Liver (tissue), 9 donors: ENCODE measurements around the gene ERC2. TPM values are rescaled to one million over a fixed set of nuclear protein-coding genes. Genes with fewer than 3 reads are reported as not detected.

Experiments
- DNase-seq: peaks from one replicate; pipeline ENCODE4 v3.0.0-alpha.2; 2017; ENCODE audit warnings: low spot score
- H3K27ac ChIP-seq, 2 donors: one replicate each; pipeline ENCODE4 v1.7.0; 2013; ENCODE audit warnings: inconsistent platforms in 2 of 2, low read length in 2 of 2, control low read depth in 1 of 2, low read depth in 1 of 2, mild to moderate bottlenecking in 1 of 2
- H3K27me3 ChIP-seq, 4 donors: one replicate each; pipeline versions ENCODE4 v1.6.1 to v1.7.0; 2013; ENCODE audit warnings: low read length in 3 of 4, inconsistent platforms in 1 of 4, mild to moderate bottlenecking in 1 of 4, moderate library complexity in 1 of 4; ENCODE audit not compliant: control insufficient read depth in 4 of 4, insufficient read depth in 4 of 4
- H3K36me3 ChIP-seq, 4 donors: one replicate each; pipeline versions ENCODE4 v1.6.1 to v1.7.0; 2013; ENCODE audit warnings: low read length in 3 of 4, mild to moderate bottlenecking in 3 of 4, low read depth in 1 of 4, moderate library complexity in 1 of 4; ENCODE audit not compliant: control insufficient read depth in 4 of 4, insufficient read depth in 3 of 4
- H3K4me1 ChIP-seq, 4 donors: one replicate each; pipeline versions ENCODE4 v1.6.1 to v1.7.0; 2013; ENCODE audit warnings: low read length in 3 of 4, mild to moderate bottlenecking in 3 of 4, moderate library complexity in 1 of 4; ENCODE audit not compliant: control insufficient read depth in 4 of 4, insufficient read depth in 4 of 4
- H3K4me3 ChIP-seq, 3 donors: one replicate each; pipeline versions ENCODE4 v1.6.1 to v1.7.0; 2013; ENCODE audit warnings: low read length in 3 of 3, control low read depth in 1 of 3, low read depth in 1 of 3, mild to moderate bottlenecking in 1 of 3
- H3K9ac ChIP-seq, 2 donors: one replicate each; pipeline ENCODE4 v1.7.0; 2013; ENCODE audit warnings: low read length in 2 of 2, mild to moderate bottlenecking in 2 of 2, moderate library complexity in 2 of 2, control low read depth in 1 of 2, low read depth in 1 of 2
- H3K9me3 ChIP-seq, 4 donors: one replicate each; pipeline versions ENCODE4 v1.6.1 to v1.7.0; 2013; ENCODE audit warnings: low read length in 3 of 4; ENCODE audit not compliant: control insufficient read depth in 4 of 4
- ATF3 ChIP-seq: IDR thresholded peaks from 2 replicates; pipeline ENCODE4 v1.6.1; 2016; ENCODE audit warnings: antibody characterized with exemption
- CTCF ChIP-seq: fragments of 150-350 bp; IDR thresholded peaks from 2 replicates; pipeline ENCODE4 v1.5.1; 2017; ENCODE audit warnings: improper control_type of control experiment, low read depth, low read length; ENCODE audit not compliant: missing input control
- EGR1 ChIP-seq, 2 donors: IDR thresholded peaks; 2 replicates each; pipeline ENCODE4 v1.6.1; 2016 to 2018; ENCODE audit warnings: antibody characterized with exemption in 2 of 2, low read depth in 2 of 2
- FOXA2 ChIP-seq: IDR thresholded peaks from 2 replicates; pipeline ENCODE4 v1.6.1; 2016; ENCODE audit warnings: antibody characterized with exemption
- GABPA ChIP-seq, 2 donors: IDR thresholded peaks in 1 of 2; conservative IDR thresholded peaks in 1 of 2; 2 replicates each; pipeline ENCODE4 v1.6.1; 2016; ENCODE audit warnings: antibody characterized with exemption in 2 of 2, mild to moderate bottlenecking in 1 of 2, moderate library complexity in 1 of 2
- HNF4A ChIP-seq, 2 donors: conservative IDR thresholded peaks; 2 replicates each; pipeline ENCODE4 v1.6.1; 2016; ENCODE audit warnings: antibody characterized with exemption in 2 of 2, mild to moderate bottlenecking in 2 of 2
- HNF4G ChIP-seq: IDR thresholded peaks from 2 replicates; pipeline ENCODE4 v1.6.1; 2016; ENCODE audit warnings: antibody characterized with exemption
- MAX ChIP-seq: IDR thresholded peaks from 2 replicates; pipeline ENCODE4 v1.6.1; 2016; ENCODE audit warnings: antibody characterized with exemption
- NR2F2 ChIP-seq: IDR thresholded peaks from 2 replicates; pipeline ENCODE4 v1.6.1; 2016; ENCODE audit warnings: antibody characterized with exemption
- REST ChIP-seq: IDR thresholded peaks from 2 replicates; pipeline ENCODE4 v1.6.1; 2016; ENCODE audit warnings: antibody characterized with exemption, mild to moderate bottlenecking
- RXRA ChIP-seq, 2 donors: IDR thresholded peaks; 2 replicates each; pipeline ENCODE4 v1.6.1; 2017 to 2018; ENCODE audit warnings: antibody characterized with exemption in 2 of 2, mild to moderate bottlenecking in 1 of 2
- SP1 ChIP-seq: IDR thresholded peaks from 2 replicates; pipeline ENCODE4 v1.6.1; 2018; ENCODE audit warnings: antibody characterized with exemption, mild to moderate bottlenecking
- TAF1 ChIP-seq: conservative IDR thresholded peaks from 2 replicates; pipeline ENCODE4 v1.6.1; 2016; ENCODE audit warnings: antibody characterized with exemption, mild to moderate bottlenecking
- ZBTB33 ChIP-seq: IDR thresholded peaks from 2 replicates; pipeline ENCODE4 v1.6.1; 2016; ENCODE audit warnings: antibody characterized with exemption
- WGBS: extraction: QIAGEN DNeasy Blood & Tissue Kit; methylation state at CpG from one replicate; pipeline ENCODE4 v1.1.7; 2013; 5-methylcytosine and 5-hydroxymethylcytosine counted together
- polyA plus RNA-seq, 2 donors: library from polyadenylated mRNA; stranded (reverse) in 1 of 2; unstranded in 1 of 2; fragments of 200-250 nt in 1 of 2; fragments of >200 nt in 1 of 2; fragmentation: Nextera tagmentation in 1 of 2; extraction: Ambion mirVana in 1 of 2; gene quantifications; one replicate each; pipeline versions ENCODE4 v1.2.1 to v1.2.3, GENCODE V29; 2013 to 2015
- total RNA-seq, 2 donors: library from RNA; depleted of rRNA; stranded (reverse); fragments of >200 nt; gene quantifications; one replicate each; pipeline ENCODE4 v1.2.3, GENCODE V29; 2014
- donor health status: healthy.
- donor health status: healthy.
- donor health status: healthy.
- donor health status: healthy.
- donor health status: healthy.

The ERC2 gene
- total and polyA plus RNA-seq, 4 donors: 0.14 to 0.25 TPM; not detected in 2

GRCh38 chr3:56422316-56422715 lies 46.0 kb downstream of the ERC2 start:
- Histone ChIP-seq H3K9ac (no peak overlapping the region), H3K4me3 (no peak overlapping the region), H3K27ac (no peak overlapping the region), H3K27me3 (no peaks in the 10 kb centered on the region), H3K36me3 (no peaks in the 10 kb centered on the region), H3K9me3 (no peaks in the 10 kb centered on the region), H3K4me1 (no peaks in the 10 kb centered on the region)
- DNase-seq: no peak
- WGBS: 86% methylated on average over 2 of the region's 2 CpGs
- no peak for TF ChIP-seq ATF3

- H3K9ac ChIP-seq: no peak overlapping the region
- H3K36me3 ChIP-seq: no peaks in the 10 kb centered on the region
- DNase-seq: no peak
- H3K27ac ChIP-seq: no peak overlapping the region
- H3K4me3 ChIP-seq: no peak overlapping the region
- WGBS: 91% methylated on average over 5 of the region's 5 CpGs
- H3K27me3 ChIP-seq: no peaks in the 10 kb centered on the region
- no peaks in the 10 kb centered on the region for H3K4me1 ChIP-seq
- TF ChIP-seq MAX: no peak
- no peak for TF ChIP-seq HNF4G
- TF ChIP-seq RXRA (IDR thresholded peaks at IDR 0.05): no peak
- no peak for TF ChIP-seq HNF4A (conservative IDR thresholded peaks at IDR 0.05)
- no peak for TF ChIP-seq NR2F2
- no peak for TF ChIP-seq ZBTB33
- no peak for TF ChIP-seq FOXA2
- TF ChIP-seq GABPA (IDR thresholded peaks at IDR 0.05 in 1 of 2, conservative IDR thresholded peaks at IDR 0.05 in 1 of 2): no peak
- no peak for TF ChIP-seq REST
- TF ChIP-seq EGR1 (IDR thresholded peaks at IDR 0.05; ENCODE audit: low read depth in 2 of 2): no peak
- no peaks in the 10 kb centered on the region for H3K9me3 ChIP-seq
Observed at GRCh38 chr3:56421205-56421604, 47.1 kb downstream of the ERC2 start.

GRCh38 chr3:56415652-56416051 lies 52.6 kb downstream of the ERC2 start:
- DNase-seq: no peak
- no peak overlapping the region for H3K9ac ChIP-seq
- H3K36me3 ChIP-seq: no peaks in the 10 kb centered on the region
- H3K9me3 ChIP-seq: no peaks in the 10 kb centered on the region
- no peaks in the 10 kb centered on the region for H3K4me1 ChIP-seq
- TF ChIP-seq ATF3 (no peak), HNF4A (conservative IDR thresholded peaks at IDR 0.05) (no peak), EGR1 (IDR thresholded peaks at IDR 0.05; ENCODE audit: low read depth in 2 of 2) (no peak), SP1 (no peak), FOXA2 (no peak), CTCF (no peak), MAX (no peak), TAF1 (no peak)
- 73% methylated on average over 3 of the region's 3 CpGs for WGBS
- H3K4me3 ChIP-seq: no peak overlapping the region
- no peaks in the 10 kb centered on the region for H3K27me3 ChIP-seq
- no peak overlapping the region for H3K27ac ChIP-seq
